22Rv1 (cell line): Measurements from ENCODE around the gene KIF3A.

Source experiments
- H3K27ac ChIP-seq: fragments of 450-650 bp; 2 replicates; pipeline ENCODE4 v1.5.1; 2017
- ZFX ChIP-seq: fragments of 450-650 bp; IDR thresholded peaks from 2 replicates; pipeline ENCODE4 v1.6.1; 2017; ENCODE audit warnings: antibody characterized with exemption, borderline replicate concordance
- TF ChIP-seq, protein P1 (sequence below): fragments of 450-650 bp; IDR thresholded peaks from 2 replicates; pipeline ENCODE4 v1.5.1; 2017; ENCODE audit warnings: mild to moderate bottlenecking

KIF3A gene

DNA sequence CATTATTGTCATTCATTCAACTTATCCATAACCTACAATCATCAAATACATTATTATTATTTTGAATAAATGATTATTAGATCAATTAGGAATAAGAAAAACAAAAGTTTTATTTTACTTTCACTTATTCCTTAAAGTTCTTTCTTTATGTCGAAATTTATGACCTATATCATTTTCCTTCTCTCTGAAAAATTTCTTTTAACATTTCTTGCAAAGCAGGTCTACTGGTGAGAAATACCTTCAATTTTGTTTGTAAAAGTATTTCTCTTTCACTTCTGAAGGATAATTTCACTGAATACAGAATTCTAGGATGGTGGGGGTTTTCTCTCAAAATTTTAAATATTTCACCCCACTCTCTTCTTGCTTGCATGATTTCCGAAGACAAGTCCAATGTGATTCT, 7.3 kb upstream of the KIF3A start:
- no peak for TF ChIP-seq ZFX
- TF ChIP-seq, protein P1, sequence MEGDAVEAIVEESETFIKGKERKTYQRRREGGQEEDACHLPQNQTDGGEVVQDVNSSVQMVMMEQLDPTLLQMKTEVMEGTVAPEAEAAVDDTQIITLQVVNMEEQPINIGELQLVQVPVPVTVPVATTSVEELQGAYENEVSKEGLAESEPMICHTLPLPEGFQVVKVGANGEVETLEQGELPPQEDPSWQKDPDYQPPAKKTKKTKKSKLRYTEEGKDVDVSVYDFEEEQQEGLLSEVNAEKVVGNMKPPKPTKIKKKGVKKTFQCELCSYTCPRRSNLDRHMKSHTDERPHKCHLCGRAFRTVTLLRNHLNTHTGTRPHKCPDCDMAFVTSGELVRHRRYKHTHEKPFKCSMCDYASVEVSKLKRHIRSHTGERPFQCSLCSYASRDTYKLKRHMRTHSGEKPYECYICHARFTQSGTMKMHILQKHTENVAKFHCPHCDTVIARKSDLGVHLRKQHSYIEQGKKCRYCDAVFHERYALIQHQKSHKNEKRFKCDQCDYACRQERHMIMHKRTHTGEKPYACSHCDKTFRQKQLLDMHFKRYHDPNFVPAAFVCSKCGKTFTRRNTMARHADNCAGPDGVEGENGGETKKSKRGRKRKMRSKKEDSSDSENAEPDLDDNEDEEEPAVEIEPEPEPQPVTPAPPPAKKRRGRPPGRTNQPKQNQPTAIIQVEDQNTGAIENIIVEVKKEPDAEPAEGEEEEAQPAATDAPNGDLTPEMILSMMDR: no peak
- H3K27ac ChIP-seq: no peak overlapping the region

DNA sequence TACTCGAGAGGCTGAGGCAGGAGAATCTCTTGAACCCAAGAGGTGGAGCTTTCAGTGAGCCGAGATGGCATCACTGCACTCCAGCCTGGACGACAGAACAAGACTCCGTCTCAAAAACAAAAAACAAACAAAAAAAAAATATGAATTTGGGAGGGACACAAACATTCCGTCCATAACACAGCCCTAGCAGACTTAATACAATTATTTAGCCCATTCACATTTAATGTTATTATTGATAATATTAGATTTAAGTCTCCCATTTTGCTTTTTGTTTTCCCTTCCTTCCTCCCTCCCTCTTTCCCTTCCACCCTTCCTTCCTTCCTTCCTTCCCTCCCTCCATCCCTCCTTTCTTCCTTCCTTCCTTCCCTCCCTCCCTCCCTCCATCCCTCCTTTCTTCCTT, 5.3 kb upstream of the KIF3A start:
- TF ChIP-seq ZFX: no peak
- TF ChIP-seq, protein P1: no peak
- H3K27ac ChIP-seq: no peak overlapping the region

GRCh38 chr5:132742158-132742557, 4.8 kb upstream of the KIF3A start:
- no peak overlapping the region for H3K27ac ChIP-seq
- TF ChIP-seq, protein P1: no peak
- TF ChIP-seq ZFX: no peak

- TF ChIP-seq, protein P1: no peak
- TF ChIP-seq ZFX: no peak
- no peak overlapping the region for H3K27ac ChIP-seq
Observed at GRCh38 chr5:132739232-132739631, 1.9 kb upstream of the KIF3A start.

- peak overlapping the region; percentile 56 for H3K27ac ChIP-seq
- TF ChIP-seq, protein P1: no peak
- TF ChIP-seq ZFX: no peak
Observed at GRCh38 chr5:132737982-132738681, 786 bp upstream of the KIF3A start.

DNA sequence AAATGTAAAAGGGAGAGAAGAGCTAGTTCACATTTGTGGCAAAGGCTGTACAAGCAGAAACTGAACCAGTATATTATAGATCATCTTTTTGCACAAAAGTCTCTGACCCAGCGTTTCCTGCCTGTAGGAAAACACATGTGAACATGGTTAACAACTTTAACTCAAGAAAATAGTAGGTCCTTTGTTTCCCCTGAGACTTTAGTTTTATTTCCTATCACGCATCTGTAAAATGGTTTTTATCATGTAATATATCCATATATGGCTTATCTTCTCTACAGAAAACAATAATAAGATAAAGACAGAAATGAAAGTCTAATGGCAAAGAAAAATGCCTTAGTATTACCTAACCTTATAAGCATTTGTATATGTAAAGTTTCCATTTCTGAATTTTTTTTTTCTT, 2.7 kb downstream of the KIF3A start:
- no peak overlapping the region for H3K27ac ChIP-seq
- no peak for TF ChIP-seq ZFX

DNA sequence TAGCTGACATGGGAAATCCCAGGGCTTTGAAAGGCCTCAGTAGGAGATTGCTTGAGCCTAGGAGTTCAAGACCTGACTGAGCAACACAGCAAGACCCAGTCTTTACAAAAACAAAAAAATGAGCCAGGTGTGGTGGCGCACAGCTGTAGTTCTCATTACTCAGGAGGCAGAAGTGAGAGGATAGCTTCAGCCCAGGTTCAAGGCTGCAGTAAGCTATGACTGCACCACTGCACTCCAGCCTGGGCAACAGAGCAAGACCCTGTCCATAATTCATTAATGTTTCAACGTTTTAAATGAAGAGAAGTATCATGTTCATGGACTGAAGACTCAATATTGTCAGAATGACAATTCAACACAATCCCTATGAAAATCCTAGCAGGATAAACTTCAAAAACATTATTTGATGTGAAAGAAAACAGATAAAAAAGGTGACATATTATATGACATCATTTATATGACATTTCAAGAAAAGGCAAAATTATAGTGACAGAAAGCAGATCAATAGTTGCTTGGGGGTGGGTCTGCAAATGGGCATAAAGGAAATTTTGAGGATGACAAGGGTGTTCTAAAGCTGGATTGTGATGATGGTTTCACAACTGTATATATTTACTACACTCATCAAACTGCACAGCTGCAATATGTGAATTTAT, 3.7 kb downstream of the KIF3A start:
- TF ChIP-seq, protein P1: no peak
- TF ChIP-seq ZFX: no peak
- H3K27ac ChIP-seq: no peak overlapping the region
